Mesenchymal stem cell (in vitro differentiated cells and primary cell): ENCODE data around the gene ANKRD6.

Experiments used
- DNase-seq: peaks from one replicate; pipeline ENCODE4 v3.0.0-alpha.2; 2013
- H2AFZ ChIP-seq: one replicate; pipeline ENCODE4 v1.6.1; 2013; ENCODE audit warnings: low read depth, mild to moderate bottlenecking, control low read depth, inconsistent platforms, low read length, moderate library complexity
- H2AK5ac ChIP-seq: 2 replicates; pipeline ENCODE4 v1.6.1; 2013; ENCODE audit warnings: low read length, moderate library complexity, mild to moderate bottlenecking, inconsistent platforms; ENCODE audit not compliant: severe bottlenecking
- H2BK120ac ChIP-seq: one replicate; pipeline ENCODE4 v1.6.1; 2013; ENCODE audit warnings: low read depth, mild to moderate bottlenecking, inconsistent platforms, low read length, moderate library complexity
- H2BK12ac ChIP-seq, 2 experiments: one replicate each; pipeline ENCODE4 v1.6.1; 2013; ENCODE audit warnings: inconsistent platforms in 2 of 2, low read length in 2 of 2, mild to moderate bottlenecking in 2 of 2, moderate library complexity in 2 of 2, control low read depth in 1 of 2
- H2BK15ac ChIP-seq: one replicate; pipeline ENCODE4 v1.6.1; 2013; ENCODE audit warnings: mild to moderate bottlenecking, low read depth, inconsistent platforms; ENCODE audit not compliant: poor library complexity, severe bottlenecking
- H2BK5ac ChIP-seq: 2 replicates; pipeline ENCODE4 v1.6.1; 2013; ENCODE audit warnings: low read depth, mild to moderate bottlenecking, low read length, control low read depth, inconsistent platforms; ENCODE audit not compliant: poor library complexity, severe bottlenecking
- H3K14ac ChIP-seq, 2 experiments: one replicate each; pipeline ENCODE4 v1.6.1; 2013; ENCODE audit warnings: inconsistent platforms in 2 of 2, low read length in 2 of 2, control low read depth in 1 of 2, mild to moderate bottlenecking in 1 of 2, moderate library complexity in 1 of 2
- H3K18ac ChIP-seq, 2 experiments: one replicate each; pipeline ENCODE4 v1.6.1; 2013; ENCODE audit warnings: inconsistent platforms in 2 of 2, low read length in 2 of 2, control low read depth in 1 of 2, low read depth in 1 of 2, mild to moderate bottlenecking in 1 of 2
- H3K23ac ChIP-seq, 2 experiments: one replicate each; pipeline ENCODE4 v1.6.1; 2013; ENCODE audit warnings: inconsistent platforms in 2 of 2, low read length in 2 of 2, mild to moderate bottlenecking in 2 of 2, moderate library complexity in 2 of 2, control low read depth in 1 of 2
- H3K27ac ChIP-seq: 2 replicates; pipeline ENCODE4 v1.5.1; 2013; ENCODE audit warnings: mild to moderate bottlenecking, moderate library complexity, low read length, control low read depth, inconsistent platforms; ENCODE audit not compliant: poor library complexity, severe bottlenecking
- H3K27me3 ChIP-seq, 2 experiments: 2 replicates each; pipeline versions ENCODE4 v1.6.1 to v1.7.0; 2013; ENCODE audit warnings: low read length in 2 of 2, mild to moderate bottlenecking in 2 of 2, moderate library complexity in 2 of 2, control low read depth in 1 of 2, inconsistent platforms in 1 of 2; ENCODE audit not compliant: control insufficient read depth in 1 of 2, insufficient read depth in 1 of 2
- H3K36me3 ChIP-seq, 2 experiments: 2 replicates each; pipeline versions ENCODE4 v1.6.1 to v1.7.0; 2013; ENCODE audit warnings: low read length in 2 of 2, control low read depth in 1 of 2, inconsistent platforms in 1 of 2, low read depth in 1 of 2, mild to moderate bottlenecking in 1 of 2; ENCODE audit not compliant: insufficient read depth in 2 of 2, control insufficient read depth in 1 of 2
- H3K4ac ChIP-seq, 2 experiments: one replicate each; pipeline ENCODE4 v1.6.1; 2013; ENCODE audit warnings: inconsistent platforms in 2 of 2, low read length in 2 of 2, mild to moderate bottlenecking in 2 of 2, moderate library complexity in 2 of 2, control low read depth in 1 of 2, low read depth in 1 of 2
- H3K4me1 ChIP-seq: 2 replicates; pipeline ENCODE4 v1.6.1; 2013; ENCODE audit warnings: low read depth, low read length, control low read depth; ENCODE audit not compliant: control insufficient read depth, insufficient read depth
- H3K4me2 ChIP-seq: 2 replicates; pipeline ENCODE4 v1.6.1; 2013; ENCODE audit warnings: low read length, mild to moderate bottlenecking, inconsistent platforms; ENCODE audit not compliant: poor library complexity, severe bottlenecking
- H3K4me3 ChIP-seq, 2 experiments: 2 replicates each; pipeline versions ENCODE4 v1.5.1 to v1.7.0; 2013; ENCODE audit warnings: low read length in 2 of 2, mild to moderate bottlenecking in 2 of 2, control low read depth in 1 of 2, low read depth in 1 of 2; ENCODE audit not compliant: insufficient read depth in 1 of 2
- H3K79me1 ChIP-seq: replicated peaks from 2 replicates; pipeline ENCODE4 v1.6.1; 2013; ENCODE audit warnings: mild to moderate bottlenecking, control low read depth, low read length, inconsistent platforms; ENCODE audit not compliant: poor library complexity, severe bottlenecking
- H3K9ac ChIP-seq: 2 replicates; pipeline ENCODE4 v1.7.0; 2013; ENCODE audit warnings: mild to moderate bottlenecking, low read length, moderate library complexity
- H3K9me3 ChIP-seq: 2 replicates; pipeline ENCODE4 v1.7.0; 2013; ENCODE audit warnings: mild to moderate bottlenecking, low read length; ENCODE audit not compliant: control insufficient read depth
- H4K8ac ChIP-seq: one replicate; pipeline ENCODE4 v1.6.1; 2013; ENCODE audit warnings: inconsistent platforms, mild to moderate bottlenecking, low read length, moderate library complexity
- H4K91ac ChIP-seq: one replicate; pipeline ENCODE4 v1.6.1; 2013; ENCODE audit warnings: mild to moderate bottlenecking, low read length, inconsistent platforms
- WGBS: methylation state at CpG from one replicate; pipeline ENCODE4 v1.1.7; 2013; ENCODE audit warnings: mixed read lengths; 5-methylcytosine and 5-hydroxymethylcytosine counted together

Gene ANKRD6

DNA sequence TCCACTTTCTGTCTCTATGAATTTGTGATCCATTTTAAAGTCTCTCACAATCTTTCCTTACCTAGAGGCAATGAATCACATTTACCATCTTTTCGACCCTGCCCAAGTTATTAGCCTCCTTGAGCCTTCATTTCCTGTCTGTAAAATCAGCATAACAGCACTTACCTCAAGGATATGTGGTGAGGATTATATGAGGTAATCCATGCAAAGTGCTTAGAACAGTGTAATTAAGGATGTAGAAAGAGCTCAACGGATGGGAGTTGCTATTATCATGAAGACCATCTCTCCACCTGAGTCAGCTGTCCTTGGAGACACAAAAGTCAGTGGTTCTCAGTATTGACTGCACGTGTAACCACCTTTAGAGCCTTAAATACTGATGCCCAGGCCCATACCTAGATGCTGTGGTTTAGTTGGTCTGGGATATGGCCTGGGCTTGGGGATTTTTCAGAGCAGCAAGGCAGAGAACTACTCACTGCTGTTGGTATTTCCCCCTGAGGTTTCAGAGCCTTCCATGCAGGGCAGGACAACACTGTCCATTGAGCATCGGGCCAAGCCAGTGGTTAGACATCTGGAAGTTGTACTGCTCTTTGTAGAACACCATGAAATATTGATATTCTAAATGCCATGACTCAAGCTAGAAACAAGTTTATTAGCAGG lies 149.8 kb downstream of the ANKRD6 start:
- Histone ChIP-seq H3K23ac (no peak overlapping the region), H2BK15ac (no peak overlapping the region), H3K14ac (no peak overlapping the region)

DNA sequence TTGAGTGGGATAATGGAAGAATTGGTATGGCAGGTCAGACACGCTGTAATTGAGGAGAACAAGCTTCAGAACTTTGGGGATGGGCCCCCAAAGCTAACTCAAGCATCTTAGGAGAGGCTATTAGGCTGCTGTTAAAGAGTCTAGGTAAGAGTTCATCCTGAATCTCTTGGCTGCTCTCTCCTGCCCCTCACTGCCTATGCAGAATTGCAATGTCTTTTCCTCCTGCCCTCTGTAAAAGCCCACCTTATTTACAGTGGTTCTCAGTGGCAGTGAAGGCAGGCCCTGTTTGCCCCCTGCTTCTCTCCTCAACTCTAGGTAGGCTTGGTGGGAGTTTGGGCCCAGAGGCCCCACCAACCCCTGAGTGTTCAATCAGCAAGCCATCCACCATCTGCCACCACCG lies 150.6 kb downstream of the ANKRD6 start:
- Histone ChIP-seq H3K18ac (no peak overlapping the region), H3K4me3 (no peak overlapping the region), H2AK5ac (no peak overlapping the region), H3K4me2 (no peak overlapping the region), H3K9me3 (no peaks in the 10 kb centered on the region), H2BK120ac (no peak overlapping the region), H2BK5ac (no peak overlapping the region), H2BK15ac (no peak overlapping the region), H3K23ac (no peak overlapping the region), H3K27ac (no peak overlapping the region), H3K27me3 (peaks cover 0 to 13% of the 10 kb centered on the region in 2 experiments), H3K9ac (no peak overlapping the region), H4K91ac (no peak overlapping the region), H2BK12ac (no peak overlapping the region), H4K8ac (no peak overlapping the region), H3K4ac (no peak overlapping the region), H3K79me1 (no peaks in the 10 kb centered on the region), H2AFZ (no peak overlapping the region), H3K4me1 (no peaks in the 10 kb centered on the region), H3K36me3 (no peaks in the 10 kb centered on the region), H3K14ac (no peak overlapping the region)
- DNase-seq: no peak
- WGBS: 61% methylated on average over 2 of the region's 2 CpGs

More for the DNA sequence above, 149.8 kb downstream of the ANKRD6 start:
- no peak overlapping the region for H2BK12ac ChIP-seq
- H4K8ac ChIP-seq: no peak overlapping the region
- no peak overlapping the region for H2BK120ac ChIP-seq
- no peaks in the 10 kb centered on the region for H3K9me3 ChIP-seq
- no peak overlapping the region for H3K18ac ChIP-seq
- DNase-seq: no peak
- no peak overlapping the region for H3K4ac ChIP-seq
- H3K9ac ChIP-seq: no peak overlapping the region
- no peak overlapping the region for H2AFZ ChIP-seq
- peaks cover 0 to 13% of the 10 kb centered on the region in 2 experiments for H3K27me3 ChIP-seq
- H3K4me3 ChIP-seq: no peak overlapping the region
- 81% methylated on average over 3 of the region's 4 CpGs for WGBS
- no peak overlapping the region for H2AK5ac ChIP-seq
- no peaks in the 10 kb centered on the region for H3K4me1 ChIP-seq
- H3K36me3 ChIP-seq: no peaks in the 10 kb centered on the region
- no peak overlapping the region for H3K27ac ChIP-seq
- H4K91ac ChIP-seq: no peak overlapping the region
- no peak overlapping the region for H2BK5ac ChIP-seq
- no peaks in the 10 kb centered on the region for H3K79me1 ChIP-seq
- H3K4me2 ChIP-seq: no peak overlapping the region

DNA sequence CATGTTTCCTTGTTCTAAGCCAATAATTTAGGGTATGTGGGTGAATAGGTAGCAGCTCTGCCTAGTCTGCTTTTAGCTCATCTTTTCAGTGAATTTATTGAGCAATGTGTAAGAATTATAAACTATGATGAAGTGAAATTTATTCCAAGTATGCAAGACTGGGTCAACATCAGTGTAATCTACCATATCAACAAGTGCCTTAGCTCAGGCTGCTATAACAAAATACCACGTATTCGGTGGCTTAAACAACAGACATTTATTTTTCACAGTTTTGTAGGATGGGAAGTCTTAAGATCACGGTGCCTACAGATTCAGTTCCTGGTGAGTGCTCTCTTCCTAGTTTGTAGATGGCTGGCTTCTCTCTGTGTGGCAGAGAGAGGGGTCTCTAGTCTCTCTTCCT lies 151.6 kb downstream of the ANKRD6 start:
- H3K27ac ChIP-seq: no peak overlapping the region
- H2AFZ ChIP-seq: no peak overlapping the region
- no peak overlapping the region for H2BK120ac ChIP-seq
- no peak for DNase-seq
- no peak overlapping the region for H3K14ac ChIP-seq
- no peak overlapping the region for H2BK15ac ChIP-seq
- WGBS: 95% methylated on average over 3 of the region's 3 CpGs
- no peak overlapping the region for H3K4me2 ChIP-seq
- no peak overlapping the region for H3K23ac ChIP-seq
- H2BK12ac ChIP-seq: no peak overlapping the region
- H3K4me1 ChIP-seq: no peaks in the 10 kb centered on the region
- H3K79me1 ChIP-seq: no peaks in the 10 kb centered on the region
- H3K27me3 ChIP-seq: peaks cover 0 to 13% of the 10 kb centered on the region in 2 experiments
- H3K9me3 ChIP-seq: no peaks in the 10 kb centered on the region
- H2AK5ac ChIP-seq: no peak overlapping the region
- no peak overlapping the region for H4K8ac ChIP-seq
- no peak overlapping the region for H3K4me3 ChIP-seq
- no peak overlapping the region for H3K4ac ChIP-seq
- H2BK5ac ChIP-seq: no peak overlapping the region
- no peak overlapping the region for H3K18ac ChIP-seq
- H3K9ac ChIP-seq: no peak overlapping the region
- H3K36me3 ChIP-seq: no peaks in the 10 kb centered on the region
- H4K91ac ChIP-seq: no peak overlapping the region

DNA sequence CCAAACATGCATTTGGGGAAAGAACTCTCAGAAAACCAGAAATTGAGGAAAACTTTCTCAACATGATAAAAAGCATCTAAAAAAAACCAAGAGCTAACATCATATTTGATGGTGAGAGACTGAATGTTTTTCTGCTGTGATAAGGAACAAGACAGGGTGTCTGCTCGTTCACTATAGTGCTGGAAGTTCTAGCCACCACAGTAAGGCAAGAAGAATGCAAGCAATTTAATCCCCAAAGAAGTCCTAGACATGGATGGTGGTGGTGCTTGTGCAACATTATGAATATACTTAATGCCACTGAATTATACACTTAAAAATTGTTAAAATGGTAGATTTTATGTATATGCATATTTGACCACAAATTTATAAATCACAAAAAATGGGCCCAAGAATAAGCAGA lies 152.2 kb downstream of the ANKRD6 start:
- Histone ChIP-seq H3K9ac (no peak overlapping the region), H3K4ac (no peak overlapping the region), H3K23ac (no peak overlapping the region), H4K8ac (no peak overlapping the region), H4K91ac (no peak overlapping the region), H3K27me3 (peaks cover 0 to 13% of the 10 kb centered on the region in 2 experiments), H2BK15ac (no peak overlapping the region), H2BK5ac (no peak overlapping the region), H3K14ac (no peak overlapping the region), H3K27ac (no peak overlapping the region), H3K36me3 (no peaks in the 10 kb centered on the region), H3K79me1 (no peaks in the 10 kb centered on the region), H2BK12ac (no peak overlapping the region), H2AFZ (no peak overlapping the region), H3K18ac (no peak overlapping the region), H2AK5ac (no peak overlapping the region), H3K9me3 (no peaks in the 10 kb centered on the region), H3K4me1 (no peaks in the 10 kb centered on the region), H3K4me2 (no peak overlapping the region), H2BK120ac (no peak overlapping the region), H3K4me3 (no peak overlapping the region)
- WGBS: 70% methylated on average over 1 of the region's 1 CpG
- no peak for DNase-seq
